Epithelial cell of esophagus (primary cell): ENCODE data around the gene MIB2.
A peak's percentile ranks its signal among the peaks of the same experiment; 100 is the strongest.
"Not testable (repeated sequence)": the region's sequence is repeated elsewhere in the genome, so short reads cannot be mapped to it uniquely, and the experiment has no call there.

Experiments
- DNase-seq: peaks from one replicate; pipeline ENCODE4 v3.0.0; 2010; ENCODE audit warnings: low read depth
- H3K4me3 ChIP-seq: 2 replicates; pipeline ENCODE4 v1.5.1; 2011; ENCODE audit warnings: mild to moderate bottlenecking, low read length, control low read depth
- TF ChIP-seq, protein P1 (sequence below): IDR thresholded peaks from 2 replicates; pipeline ENCODE4 v1.5.1; 2011; ENCODE audit warnings: low read depth, mild to moderate bottlenecking, low read length, control low read depth, inconsistent platforms; ENCODE audit not compliant: insufficient read depth; ENCODE audit errors: missing control alignments

The MIB2 gene

DNA sequence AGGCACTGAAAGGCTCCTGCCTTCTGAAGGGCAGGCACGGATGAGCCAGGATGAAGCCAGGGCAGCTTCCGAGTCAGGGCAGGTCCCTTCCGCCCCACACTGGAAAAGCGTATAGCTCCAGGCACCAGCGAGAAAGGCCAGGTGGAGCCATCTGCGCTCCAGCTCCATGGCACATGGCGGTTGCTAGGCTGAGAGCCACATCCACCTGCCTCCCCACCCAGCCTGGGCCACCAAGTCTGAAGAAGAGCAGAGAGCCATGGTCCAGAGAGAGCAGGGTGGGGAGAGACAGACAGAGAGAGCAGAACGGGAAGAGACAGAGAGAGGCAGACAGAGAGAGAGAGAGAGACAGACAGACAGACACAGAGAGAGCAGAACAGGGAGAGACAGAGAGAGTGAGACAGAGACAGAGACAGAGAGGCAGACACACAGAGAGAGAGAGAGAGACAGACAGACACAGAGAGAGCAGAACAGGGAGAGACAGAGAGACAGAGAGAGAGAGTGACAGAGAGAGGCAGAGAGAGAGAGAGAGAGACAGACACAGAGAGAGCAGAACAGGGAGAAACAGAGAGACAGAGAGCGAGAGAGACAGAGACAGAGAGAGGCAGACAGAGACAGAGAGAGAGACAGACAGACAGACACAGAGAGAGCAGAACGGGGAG lies 20.6 kb upstream of the MIB2 start:
- H3K4me3 ChIP-seq = no peak overlapping the region
- DNase-seq = no peak
- TF ChIP-seq, protein P1, sequence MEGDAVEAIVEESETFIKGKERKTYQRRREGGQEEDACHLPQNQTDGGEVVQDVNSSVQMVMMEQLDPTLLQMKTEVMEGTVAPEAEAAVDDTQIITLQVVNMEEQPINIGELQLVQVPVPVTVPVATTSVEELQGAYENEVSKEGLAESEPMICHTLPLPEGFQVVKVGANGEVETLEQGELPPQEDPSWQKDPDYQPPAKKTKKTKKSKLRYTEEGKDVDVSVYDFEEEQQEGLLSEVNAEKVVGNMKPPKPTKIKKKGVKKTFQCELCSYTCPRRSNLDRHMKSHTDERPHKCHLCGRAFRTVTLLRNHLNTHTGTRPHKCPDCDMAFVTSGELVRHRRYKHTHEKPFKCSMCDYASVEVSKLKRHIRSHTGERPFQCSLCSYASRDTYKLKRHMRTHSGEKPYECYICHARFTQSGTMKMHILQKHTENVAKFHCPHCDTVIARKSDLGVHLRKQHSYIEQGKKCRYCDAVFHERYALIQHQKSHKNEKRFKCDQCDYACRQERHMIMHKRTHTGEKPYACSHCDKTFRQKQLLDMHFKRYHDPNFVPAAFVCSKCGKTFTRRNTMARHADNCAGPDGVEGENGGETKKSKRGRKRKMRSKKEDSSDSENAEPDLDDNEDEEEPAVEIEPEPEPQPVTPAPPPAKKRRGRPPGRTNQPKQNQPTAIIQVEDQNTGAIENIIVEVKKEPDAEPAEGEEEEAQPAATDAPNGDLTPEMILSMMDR = no peak

DNA sequence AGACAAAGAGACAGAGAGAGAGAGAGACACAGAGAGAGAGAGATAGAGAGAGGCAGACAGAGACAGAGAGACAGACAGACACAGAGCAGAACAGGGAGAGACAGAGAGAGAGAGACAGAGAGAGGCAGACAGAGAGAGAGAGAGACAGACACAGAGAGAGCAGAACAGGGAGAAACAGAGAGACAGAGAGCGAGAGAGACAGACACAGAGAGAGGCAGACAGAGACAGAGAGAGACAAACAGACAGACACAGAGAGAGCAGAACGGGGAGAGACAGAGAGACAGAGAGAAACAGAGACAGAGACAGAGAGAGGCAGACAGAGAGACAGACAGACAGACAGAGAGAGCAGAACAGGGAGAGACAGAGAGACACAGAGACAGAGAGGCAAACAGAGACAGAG lies 20.0 kb upstream of the MIB2 start:
- H3K4me3 ChIP-seq, DNase-seq: not testable (repeated sequence)

- TF ChIP-seq, protein P1 = no peak
- H3K4me3 ChIP-seq = no peak overlapping the region
- DNase-seq = no peak
Observed at GRCh38 chr1:1596493-1597274, 18.6 kb upstream of the MIB2 start.

DNA sequence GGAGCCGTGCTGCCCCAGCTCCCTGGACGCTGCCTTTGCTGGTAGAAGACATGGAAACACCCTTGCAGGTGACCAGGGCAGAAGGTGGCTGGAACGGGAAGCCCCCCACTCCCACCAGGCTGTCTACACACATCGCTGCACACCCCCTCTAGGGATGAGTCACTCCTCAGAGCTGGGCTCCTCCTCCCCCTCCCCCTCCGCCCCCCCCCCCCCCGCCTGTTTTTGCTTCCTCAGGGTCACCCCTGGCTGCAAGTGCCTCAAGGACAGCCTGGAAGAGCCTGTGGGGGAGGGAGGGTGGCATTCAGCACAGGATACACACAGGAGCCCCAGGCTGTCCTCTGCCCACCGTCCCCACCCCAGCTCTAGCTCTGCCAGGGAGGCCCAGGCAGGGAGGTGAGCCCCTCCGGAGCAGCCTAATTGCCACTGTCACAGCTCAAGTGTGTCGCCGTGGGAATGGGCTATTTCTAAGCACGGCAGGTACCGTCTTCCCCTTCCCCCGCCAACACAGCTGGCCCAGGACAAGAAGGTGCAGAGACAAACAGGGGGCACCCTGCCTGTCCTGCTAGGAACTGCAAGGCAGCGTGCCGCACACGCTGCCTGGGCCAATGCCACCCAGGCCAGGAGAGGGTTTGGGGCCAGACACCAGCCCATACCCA lies 17.9 kb upstream of the MIB2 start:
- TF ChIP-seq, protein P1 = peak; percentile 51
- DNase-seq = peak; percentile 43
- H3K4me3 ChIP-seq = no peak overlapping the region

DNA sequence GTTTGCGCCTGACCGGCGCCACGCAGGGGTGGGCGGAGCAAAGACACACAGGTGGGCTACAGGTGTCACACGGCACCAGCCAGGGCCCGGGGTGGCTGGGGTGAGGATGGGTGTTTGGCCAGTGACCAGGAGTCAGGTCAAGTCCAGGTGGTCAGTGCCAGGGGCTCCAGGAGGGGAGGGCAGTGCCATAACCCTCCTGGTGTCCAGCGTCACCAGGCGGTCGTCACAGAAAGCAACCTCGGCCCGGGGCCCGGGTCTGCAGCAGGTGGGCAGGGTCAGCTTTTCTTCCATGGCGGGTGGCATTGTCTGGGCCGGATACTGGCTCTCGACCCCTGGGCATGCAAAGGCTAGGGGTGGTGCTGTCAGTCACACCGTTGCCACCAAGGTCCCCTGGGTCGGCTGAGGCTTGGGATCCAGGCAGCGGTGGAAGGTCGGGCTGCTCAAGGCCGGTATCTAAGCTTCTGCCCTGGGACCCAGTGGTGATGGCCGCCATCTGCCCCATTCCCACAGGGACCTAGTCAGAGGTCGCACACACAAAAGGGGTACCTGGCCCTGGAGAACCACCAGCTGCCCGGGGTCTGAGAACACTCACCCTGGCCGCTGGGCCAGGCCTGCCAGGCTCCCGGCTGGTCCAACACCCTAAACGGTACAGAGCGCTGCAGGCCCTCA lies 17.1 kb upstream of the MIB2 start:
- no peak overlapping the region for H3K4me3 ChIP-seq
- TF ChIP-seq, protein P1 = no peak
- no peak for DNase-seq

GRCh38 chr1:1598720-1599029 lies 16.6 kb upstream of the MIB2 start:
- TF ChIP-seq, protein P1 = no peak
- no peak for DNase-seq
- H3K4me3 ChIP-seq = no peak overlapping the region
